ENCODE data around the gene MGAT3.

DNA sequence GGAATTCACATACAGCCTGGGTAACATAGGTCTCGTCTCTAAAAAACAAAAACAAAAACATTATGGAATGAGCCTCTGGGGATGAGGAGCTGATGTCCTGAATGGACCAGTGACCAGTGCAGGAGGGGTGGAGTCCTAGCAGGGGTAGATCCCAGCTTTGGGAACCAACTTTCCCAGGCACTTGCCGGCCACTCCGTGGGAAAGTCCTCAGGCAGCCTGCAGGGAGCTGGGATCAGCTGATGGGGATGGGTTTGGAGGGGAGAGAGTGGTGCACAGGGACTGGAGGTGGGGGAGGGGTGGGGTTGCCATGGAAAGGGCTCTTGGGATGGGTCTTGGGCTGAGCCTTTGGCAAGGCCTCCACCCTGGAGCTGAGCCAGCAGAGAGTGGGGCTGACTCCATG, 19.1 kb downstream of the MGAT3 start:
- TF ChIP-seq, protein P1, sequence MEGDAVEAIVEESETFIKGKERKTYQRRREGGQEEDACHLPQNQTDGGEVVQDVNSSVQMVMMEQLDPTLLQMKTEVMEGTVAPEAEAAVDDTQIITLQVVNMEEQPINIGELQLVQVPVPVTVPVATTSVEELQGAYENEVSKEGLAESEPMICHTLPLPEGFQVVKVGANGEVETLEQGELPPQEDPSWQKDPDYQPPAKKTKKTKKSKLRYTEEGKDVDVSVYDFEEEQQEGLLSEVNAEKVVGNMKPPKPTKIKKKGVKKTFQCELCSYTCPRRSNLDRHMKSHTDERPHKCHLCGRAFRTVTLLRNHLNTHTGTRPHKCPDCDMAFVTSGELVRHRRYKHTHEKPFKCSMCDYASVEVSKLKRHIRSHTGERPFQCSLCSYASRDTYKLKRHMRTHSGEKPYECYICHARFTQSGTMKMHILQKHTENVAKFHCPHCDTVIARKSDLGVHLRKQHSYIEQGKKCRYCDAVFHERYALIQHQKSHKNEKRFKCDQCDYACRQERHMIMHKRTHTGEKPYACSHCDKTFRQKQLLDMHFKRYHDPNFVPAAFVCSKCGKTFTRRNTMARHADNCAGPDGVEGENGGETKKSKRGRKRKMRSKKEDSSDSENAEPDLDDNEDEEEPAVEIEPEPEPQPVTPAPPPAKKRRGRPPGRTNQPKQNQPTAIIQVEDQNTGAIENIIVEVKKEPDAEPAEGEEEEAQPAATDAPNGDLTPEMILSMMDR (IDR thresholded peaks at IDR 0.05; ENCODE audit: poor library complexity) = no peak
- TF ChIP-seq EZH2 (IDR thresholded peaks at IDR 0.05; ENCODE audit: borderline replicate concordance) (no peak), EZH2phosphoT487 (IDR thresholded peaks at IDR 0.05; ENCODE audit: low read depth, severe bottlenecking, unreplicated experiment) (no peak)
